GM12878 (cell line): Measurements from ENCODE around the gene METRNL. TPM values are rescaled to one million over a fixed set of nuclear protein-coding genes. Genes with fewer than 3 reads are reported as not detected.

Experiments used
- ATAC-seq: fragments of 200-7000 bp; cut with Tn5 transposase; 3 replicates; pipeline ENCODE4 v1.9.1; 2020; ENCODE audit warnings: mild to moderate bottlenecking, moderate library complexity
- BruUV-seq: library from RNA; stranded (reverse); fragments of 400-500 nt; replicated peaks from 2 replicates; lab custom pipeline; 2021; lab: Mats Ljungman, UMichigan
- CTCF ChIA-PET: fragments of 300-600 bp; sonication (Branson Sonifier 250); formaldehyde crosslinking; extraction: SDS; loops from one replicate; lab custom pipeline; 2021; ENCODE audit warnings: inconsistent platforms; lab: Yijun Ruan, JAX
- POLR2A ChIA-PET: fragments of 350-600 bp; formaldehyde crosslinking; extraction: SDS; loops from one replicate; lab custom pipeline; 2021; ENCODE audit warnings: inconsistent platforms; lab: Charles Lee
- RAD21 ChIA-PET: fragments of 300-600 bp; sonication (Branson Sonifier 250); formaldehyde crosslinking; loops from one replicate; lab custom pipeline; 2023; ENCODE audit warnings: antibody characterized with exemption; ENCODE audit not compliant: unreplicated experiment; lab: Charles Lee
- SMC1A ChIA-PET: fragments of 300-600 bp; sonication (Branson Sonifier 250); formaldehyde crosslinking; loops from one replicate; lab custom pipeline; 2023; ENCODE audit not compliant: unreplicated experiment, uncharacterized antibody; lab: Charles Lee
- DNase-seq: peaks from one replicate; pipeline ENCODE4 v3.0.0-alpha.2; 2011; ENCODE audit warnings: low read depth, low spot score
- FAIRE-seq: peaks from 3 replicates; lab custom pipeline; 2011; peaks lifted over from hg19 to GRCh38; lab: Jason Lieb, UNC
- H2AFZ ChIP-seq: 2 replicates; pipeline ENCODE4 v1.6.0; 2011; ENCODE audit warnings: low read depth, low read length, control low read depth; ENCODE audit not compliant: control insufficient read depth
- H3K27ac ChIP-seq: 2 replicates; pipeline ENCODE4 v1.5.1; 2011; ENCODE audit warnings: control low read depth; ENCODE audit not compliant: control insufficient read depth, insufficient read depth
- H3K27me3 ChIP-seq, 2 experiments: replicated peaks in 1 of 2; 2 replicates each; pipeline versions ENCODE4 v1.6.0 to v1.6.1; 2011; ENCODE audit warnings: low read length in 1 of 2; ENCODE audit not compliant: control insufficient read depth in 2 of 2, insufficient read depth in 2 of 2
- H3K36me3 ChIP-seq, 2 experiments: 2 replicates each; pipeline ENCODE4 v1.5.1; 2011; ENCODE audit warnings: low read length in 1 of 2; ENCODE audit not compliant: control insufficient read depth in 2 of 2, insufficient read depth in 2 of 2
- H3K4me1 ChIP-seq: 2 replicates; pipeline ENCODE4 v1.6.1; 2011; ENCODE audit warnings: mild to moderate bottlenecking, low read length, moderate library complexity, mixed read lengths; ENCODE audit not compliant: control insufficient read depth, insufficient read depth
- H3K4me2 ChIP-seq: 2 replicates; pipeline ENCODE4 v1.6.0; 2011; ENCODE audit warnings: control low read depth; ENCODE audit not compliant: control insufficient read depth, insufficient read depth
- H3K4me3 ChIP-seq: fragments of 200-600 bp; sonication (generic); 2 replicates; pipeline ENCODE4 v1.5.1; 2016
- H3K79me2 ChIP-seq: 2 replicates; pipeline ENCODE4 v1.6.0; 2011; ENCODE audit warnings: low read length; ENCODE audit not compliant: control insufficient read depth, insufficient read depth
- H3K9ac ChIP-seq: 2 replicates; pipeline ENCODE4 v1.8.0; 2011; ENCODE audit warnings: low read length, control low read depth, mixed read lengths; ENCODE audit not compliant: control insufficient read depth, insufficient read depth
- H3K9me3 ChIP-seq: replicated peaks from 3 replicates; pipeline ENCODE4 v1.5.1; 2011; ENCODE audit warnings: mild to moderate bottlenecking, low read length; ENCODE audit not compliant: control insufficient read depth, insufficient read depth
- H4K20me1 ChIP-seq: 2 replicates; pipeline ENCODE4 v1.6.0; 2011; ENCODE audit not compliant: control insufficient read depth, insufficient read depth
- BMI1 ChIP-seq: fragments of 450-650 bp; IDR thresholded peaks from 2 replicates; pipeline ENCODE4 v1.6.1; 2016; ENCODE audit warnings: mild to moderate bottlenecking, moderate library complexity, borderline replicate concordance
- GATAD2B ChIP-seq: fragments of 450-650 bp; conservative IDR thresholded peaks from 2 replicates; pipeline ENCODE4 v1.6.1; 2017; ENCODE audit warnings: low read depth, mild to moderate bottlenecking, moderate library complexity
- IRF5 ChIP-seq: fragments of 450-650 bp; IDR thresholded peaks from 2 replicates; pipeline ENCODE4 v1.6.1; 2017; ENCODE audit warnings: borderline replicate concordance
- MEF2B ChIP-seq: fragments of 450-650 bp; IDR thresholded peaks from 2 replicates; pipeline ENCODE4 v1.6.1; 2018; ENCODE audit warnings: mild to moderate bottlenecking, moderate library complexity; ENCODE audit not compliant: partially characterized antibody, poor library complexity, severe bottlenecking
- MLLT1 ChIP-seq: fragments of 450-650 bp; IDR thresholded peaks from 2 replicates; pipeline ENCODE4 v1.6.1; 2016; ENCODE audit warnings: mild to moderate bottlenecking
- PAX5 ChIP-seq: IDR thresholded peaks from 2 replicates; pipeline ENCODE4 v1.6.1; 2011; ENCODE audit warnings: low read depth, low read length, borderline replicate concordance
- POLR2AphosphoS5 ChIP-seq: IDR thresholded peaks from 2 replicates; pipeline ENCODE4 v1.6.1; 2011; ENCODE audit warnings: mild to moderate bottlenecking, low read length, inconsistent platforms
- POU2F2 ChIP-seq: IDR thresholded peaks from 3 replicates; pipeline ENCODE4 v1.6.1; 2011; ENCODE audit warnings: low read depth, mild to moderate bottlenecking, low read length, borderline replicate concordance
- STAT1 ChIP-seq: fragments of 450-650 bp; conservative IDR thresholded peaks from 2 replicates; pipeline ENCODE4 v1.6.1; 2014; ENCODE audit warnings: antibody characterized with exemption, mild to moderate bottlenecking
- USF2 ChIP-seq: IDR thresholded peaks from 2 replicates; pipeline ENCODE4 v1.6.1; 2011; ENCODE audit warnings: low read depth, low read length, improper control_type of control experiment, borderline replicate concordance
- ZBTB33 ChIP-seq: fragments of 450-650 bp; IDR thresholded peaks from 2 replicates; pipeline ENCODE4 v1.6.1; 2017; ENCODE audit warnings: mild to moderate bottlenecking
- ZNF24 ChIP-seq: fragments of 450-650 bp; IDR thresholded peaks from 2 replicates; pipeline ENCODE4 v1.6.1; 2017; ENCODE audit warnings: antibody characterized with exemption, mild to moderate bottlenecking
- ZNF384 ChIP-seq: IDR thresholded peaks from 2 replicates; pipeline ENCODE4 v1.6.1; 2012; ENCODE audit warnings: low read depth, mild to moderate bottlenecking, low read length, improper control_type of control experiment, borderline replicate concordance
- WGBS: methylation state at CpG from one replicate; pipeline ENCODE4 v1.1.6; 2016; ENCODE audit warnings: low lambda C conversion rate; ENCODE audit not compliant: insufficient replicate concordance, insufficient coverage; ENCODE audit errors: missing lambda C conversion rate; 5-methylcytosine and 5-hydroxymethylcytosine counted together
- in situ Hi-C: fragments of 300-500 bp; cut with MboI; formaldehyde crosslinking; loops from 9 replicates; pipeline ENCODE4 v1.14.3; 2018; ENCODE audit warnings: mixed read lengths
- intact Hi-C: fragments of 100-400 bp; cut with micrococcal nuclease; formaldehyde crosslinking; loops from one replicate; pipeline ENCODE4 v1.14.2; 2022; ENCODE audit not compliant: unreplicated experiment
- polyA plus RNA-seq, 11 experiments: library from polyadenylated mRNA; depleted of rRNA in 4 of 11; unstranded in 6 of 11; stranded (reverse) in 5 of 11; fragments of >200 nt; fragmentation: Nextera tagmentation in 4 of 11; fragmentation: Illumina TruSeq in 1 of 11; extraction: Ambion mirVana in 4 of 11; extraction: Trizol in 1 of 11; gene quantifications; 1 replicate in 1 of 11; 2 replicates in 10 of 11; pipeline versions ENCODE4 v1.2.1 to v1.2.3, GENCODE V29; 2011 to 2016; ENCODE audit warnings: inconsistent platforms in 2 of 11, missing spikeins in 2 of 11, low read depth in 1 of 11
- total RNA-seq, 4 experiments: library from RNA; depleted of rRNA in 3 of 4; stranded (reverse); fragments of >200 nt in 3 of 4; fragmentation: Illumina TruSeq in 1 of 4; extraction: Trizol in 1 of 4; gene quantifications; 2 replicates each; pipeline versions ENCODE4 v1.2.1 to v1.2.3, GENCODE V29; 2013 to 2021

The METRNL gene
- total and polyA plus RNA-seq, 10 of the 15 experiments (the other 5 are each of a cell fraction or from before 2014, with no cell fraction given) = 0.05 to 3.7 (median 0.48) TPM; not detected in 2

- TF ChIP-seq ZBTB33 (no peak), MEF2B (no peak), POU2F2 (no peak), ZNF384 (no peak), PAX5 (no peak)
These were observed 43.2 kb upstream of the METRNL start (continued) for GRCh38 chr17:83036193-83036592.

- no TSS peak for BruUV-seq
- Histone ChIP-seq H3K79me2 (no peaks in the 10 kb centered on the region), H3K4me2 (no peak overlapping the region), H3K4me1 (no peaks in the 10 kb centered on the region), H3K9me3 (peaks cover 11% of the 10 kb centered on the region), H3K9ac (no peak overlapping the region), H3K27me3 (no peaks in the 10 kb centered on the region), H3K4me3 (no peak overlapping the region), H3K36me3 (peaks cover 0 to 2% of the 10 kb centered on the region in 2 experiments; a peak in 2 of 4 replicates), H3K27ac (no peak overlapping the region), H4K20me1 (no peaks in the 10 kb centered on the region), H2AFZ (no peak overlapping the region)
- SMC1A ChIA-PET = no interaction called here
- intact Hi-C loops (no loop called here), in situ Hi-C loops (no loop called here)
- POLR2A ChIA-PET = interaction anchor here (0.9 kb wide), 1 partner anchor 13 kb away, joined by 3 read pairs; no protein-coding TSS in a partner anchor
- no peak for DNase-seq
- RAD21 ChIA-PET = no interaction called here
- no peak for ATAC-seq
- WGBS = 78% methylated on average over 7 of the region's 7 CpGs
- CTCF ChIA-PET = no interaction called here
- no peak for FAIRE-seq
- no peak for TF ChIP-seq MLLT1
- no peak for TF ChIP-seq MEF2B
- no peak for TF ChIP-seq IRF5
- TF ChIP-seq USF2 = no peak
- no peak for TF ChIP-seq STAT1
- TF ChIP-seq POLR2AphosphoS5 = no peak
- no peak for TF ChIP-seq BMI1
- no peak for TF ChIP-seq ZBTB33
- no peak for TF ChIP-seq GATAD2B
- no peak for TF ChIP-seq ZNF24
These were observed 42.7 kb upstream of the METRNL start for GRCh38 chr17:83036666-83037065.
